ENCODE measurements around the gene LAMB1. TPM values are rescaled to one million over a fixed set of nuclear protein-coding genes. Genes with fewer than 3 reads are reported as not detected.

The LAMB1 gene
- total RNA-seq, 1 experiment from 2014 or later, result 169 TPM

GRCh38 chr7:107969856-107970255 is 33.1 kb downstream of the LAMB1 start:
- POLR2A ChIA-PET (ENCODE audit: low non-redundant PET), result no interaction called here
- BruUV-seq (replicated peaks), result no TSS peak
- Histone ChIP-seq H3K4me3 (ENCODE audit: low read depth, low read length, poor library complexity, severe bottlenecking) (no peak overlapping the region), H3K4me1 (ENCODE audit: insufficient read depth, low read length, poor library complexity, severe bottlenecking) (peaks cover 24% of the 10 kb centered on the region), H3K27me3 (replicated peaks; ENCODE audit: insufficient read depth, low read depth, low read length, poor library complexity) (no peaks in the 10 kb centered on the region), H3K9me3 (ENCODE audit: low read depth, low read length, poor library complexity, severe bottlenecking) (no peaks in the 10 kb centered on the region), H3K36me3 (ENCODE audit: insufficient read depth, low read length, poor library complexity, severe bottlenecking) (peaks cover 44% of the 10 kb centered on the region), H3K27ac (ENCODE audit: low read depth, low read length, poor library complexity, severe bottlenecking) (no peak overlapping the region)
- intact Hi-C loops (cut with micrococcal nuclease; ENCODE audit: unreplicated experiment), result no loop called here
- DNase-seq (ENCODE audit: low spot score), result no peak
- TF ChIP-seq EZH2 (IDR thresholded peaks at IDR 0.05; ENCODE audit: borderline replicate concordance, low read depth, low read length, poor library complexity, severe bottlenecking), result no peak
- no peak for TF ChIP-seq CTCF (conservative IDR thresholded peaks at IDR 0.05; ENCODE audit: low read depth, low read length)
- CTCF ChIA-PET, result no interaction called here

- CTCF ChIA-PET, result no interaction called here
- Histone ChIP-seq H3K36me3 (ENCODE audit: insufficient read depth, low read length, poor library complexity, severe bottlenecking) (peaks cover 43% of the 10 kb centered on the region), H3K27me3 (replicated peaks; ENCODE audit: insufficient read depth, low read depth, low read length, poor library complexity) (no peaks in the 10 kb centered on the region), H3K4me3 (ENCODE audit: low read depth, low read length, poor library complexity, severe bottlenecking) (no peak overlapping the region), H3K4me1 (ENCODE audit: insufficient read depth, low read length, poor library complexity, severe bottlenecking) (peaks cover 21% of the 10 kb centered on the region), H3K9me3 (ENCODE audit: low read depth, low read length, poor library complexity, severe bottlenecking) (no peaks in the 10 kb centered on the region), H3K27ac (ENCODE audit: low read depth, low read length, poor library complexity, severe bottlenecking) (no peak overlapping the region)
- BruUV-seq (replicated peaks), result no TSS peak
- no peak for DNase-seq (ENCODE audit: low spot score)
- POLR2A ChIA-PET (ENCODE audit: low non-redundant PET), result no interaction called here
- TF ChIP-seq EZH2 (IDR thresholded peaks at IDR 0.05; ENCODE audit: borderline replicate concordance, low read depth, low read length, poor library complexity, severe bottlenecking), result no peak
- no peak for TF ChIP-seq CTCF (conservative IDR thresholded peaks at IDR 0.05; ENCODE audit: low read depth, low read length)
- intact Hi-C loops (cut with micrococcal nuclease; ENCODE audit: unreplicated experiment), result no loop called here
These were observed 34.5 kb downstream of the LAMB1 start for GRCh38 chr7:107968449-107968848.

- Histone ChIP-seq H3K36me3 (ENCODE audit: insufficient read depth, low read length, poor library complexity, severe bottlenecking) (peaks cover 42% of the 10 kb centered on the region), H3K27ac (ENCODE audit: low read depth, low read length, poor library complexity, severe bottlenecking) (no peak overlapping the region), H3K4me1 (ENCODE audit: insufficient read depth, low read length, poor library complexity, severe bottlenecking) (peaks cover 11% of the 10 kb centered on the region), H3K4me3 (ENCODE audit: low read depth, low read length, poor library complexity, severe bottlenecking) (no peak overlapping the region), H3K9me3 (ENCODE audit: low read depth, low read length, poor library complexity, severe bottlenecking) (no peaks in the 10 kb centered on the region), H3K27me3 (replicated peaks; ENCODE audit: insufficient read depth, low read depth, low read length, poor library complexity) (no peaks in the 10 kb centered on the region)
- no TSS peak for BruUV-seq (replicated peaks)
- ChIA-PET POLR2A (ENCODE audit: low non-redundant PET) (no interaction called here), CTCF (interaction anchor here (0.6 kb wide), 1 partner anchor 127 kb away, joined by 3 read pairs; no protein-coding TSS in a partner anchor)
- intact Hi-C loops (cut with micrococcal nuclease; ENCODE audit: unreplicated experiment), result no loop called here
- TF ChIP-seq CTCF (conservative IDR thresholded peaks at IDR 0.05; ENCODE audit: low read depth, low read length) (no peak), EZH2 (IDR thresholded peaks at IDR 0.05; ENCODE audit: borderline replicate concordance, low read depth, low read length, poor library complexity, severe bottlenecking) (no peak)
- no peak for DNase-seq (ENCODE audit: low spot score)
These were observed 35.5 kb downstream of the LAMB1 start for GRCh38 chr7:107967420-107967819.
